Muscle of leg (tissue), 11 donors: ENCODE measurements around the gene ARIH2. TPM values are rescaled to one million over a fixed set of nuclear protein-coding genes. Genes with fewer than 3 reads are reported as not detected.

Experiments
- DNase-seq: peaks from one replicate; pipeline ENCODE4 v3.0.0; 2013
- H3K27ac ChIP-seq: one replicate; pipeline ENCODE4 v1.5.1; 2013; ENCODE audit warnings: mild to moderate bottlenecking, low read length, control low read depth
- H3K27me3 ChIP-seq: one replicate; pipeline ENCODE4 v1.6.1; 2013; ENCODE audit warnings: low read length; ENCODE audit not compliant: control insufficient read depth, insufficient read depth
- H3K36me3 ChIP-seq: one replicate; pipeline ENCODE4 v1.6.1; 2013; ENCODE audit warnings: low read length; ENCODE audit not compliant: control insufficient read depth, insufficient read depth
- H3K4me1 ChIP-seq: one replicate; pipeline ENCODE4 v1.6.1; 2013; ENCODE audit warnings: low read length; ENCODE audit not compliant: control insufficient read depth, insufficient read depth
- H3K4me3 ChIP-seq: one replicate; pipeline ENCODE4 v1.5.1; 2013; ENCODE audit warnings: low read length, control low read depth
- H3K9me3 ChIP-seq: replicated peaks from 2 replicates; pipeline ENCODE4 v1.6.1; 2013; ENCODE audit warnings: low read depth, low read length; ENCODE audit not compliant: control insufficient read depth
- WGBS: methylation state at CpG from one replicate; pipeline ENCODE4 v1.1.5; 2013; ENCODE audit warnings: missing lambda C conversion rate; ENCODE audit not compliant: insufficient coverage; 5-methylcytosine and 5-hydroxymethylcytosine counted together
- polyA plus RNA-seq, 8 donors: library from polyadenylated mRNA; unstranded; fragments of 120-200 nt; gene quantifications; one replicate each; pipeline versions ENCODE4 v1.2.1 to v1.2.3, GENCODE V29; 2013; ENCODE audit warnings: inconsistent platforms in 1 of 8, low replicate concordance in 1 of 8; ENCODE audit not compliant: insufficient read length in 8 of 8, insufficient read depth in 1 of 8
- total RNA-seq: library from RNA; stranded (reverse); fragments of 120-200 nt; gene quantifications from one replicate; pipeline ENCODE4 v1.2.4, GENCODE V29; 2013

The ARIH2 gene
- total and polyA plus RNA-seq, 9 donors, result 45.6 to 61.5 (median 51.8) TPM

DNA sequence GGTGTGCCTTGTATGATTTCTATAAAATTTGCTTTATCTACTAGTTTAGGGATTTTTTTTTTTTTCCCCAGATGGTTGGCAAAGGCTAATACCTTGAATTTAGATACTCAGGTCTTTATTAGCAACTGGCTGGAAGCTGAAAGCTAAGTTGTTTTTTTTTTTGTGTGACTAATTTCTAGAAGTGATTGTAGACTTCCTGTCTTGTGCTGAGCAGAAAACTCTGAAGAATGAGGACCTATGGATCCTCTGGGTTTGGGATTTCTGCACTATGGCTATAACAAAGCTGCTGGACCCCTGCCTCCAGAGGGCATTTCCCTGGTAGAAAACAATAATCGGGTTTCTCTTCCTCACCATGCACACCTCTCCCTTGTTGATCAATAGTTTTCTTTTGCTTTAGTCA lies 10.0 kb downstream of the ARIH2 start:
- Histone ChIP-seq H3K27me3 (no peaks in the 10 kb centered on the region), H3K4me3 (no peak overlapping the region), H3K4me1 (no peaks in the 10 kb centered on the region), H3K27ac (no peak overlapping the region), H3K9me3 (peaks cover 2% of the 10 kb centered on the region), H3K36me3 (peaks cover 46% of the 10 kb centered on the region)
- DNase-seq, result no peak
- WGBS, result no CpG with 5 or more reads among the region's 1 CpG

DNA sequence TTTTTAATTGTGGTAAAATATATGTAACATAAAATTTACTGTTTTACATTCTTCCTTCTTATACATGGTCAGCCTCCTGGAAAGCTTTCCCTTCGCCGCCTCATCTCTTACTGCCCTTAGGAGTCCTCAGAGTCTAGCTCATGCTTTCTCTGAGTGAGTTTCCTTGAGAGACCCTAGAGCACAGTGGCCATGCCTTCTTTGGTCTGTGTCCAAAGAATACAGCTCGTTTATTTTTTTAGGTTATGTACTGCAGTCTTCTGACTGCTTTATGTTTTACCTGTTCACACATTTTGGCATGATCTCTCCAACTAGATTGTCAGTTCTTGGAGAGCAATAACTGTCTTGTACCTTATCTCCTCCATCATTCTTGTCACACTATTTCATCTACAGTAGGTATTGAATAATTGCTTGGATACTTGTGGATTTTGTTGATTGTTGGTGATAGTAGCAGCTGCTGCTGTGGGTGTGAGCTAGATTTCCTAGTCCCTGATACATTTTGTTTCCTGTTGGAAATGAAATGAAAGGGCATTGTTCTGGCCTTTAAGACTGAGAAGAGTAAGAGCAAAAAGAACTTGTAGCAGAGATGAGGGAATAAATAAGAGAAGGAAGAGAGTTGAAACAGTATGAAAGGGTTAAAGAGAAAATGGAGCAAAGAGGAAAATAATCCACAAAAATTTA lies 10.9 kb downstream of the ARIH2 start:
- no peaks in the 10 kb centered on the region for H3K4me1 ChIP-seq
- H3K9me3 ChIP-seq, result peaks cover 2% of the 10 kb centered on the region
- H3K36me3 ChIP-seq, result peaks cover 38% of the 10 kb centered on the region
- no peaks in the 10 kb centered on the region for H3K27me3 ChIP-seq
- peak; percentile 8 for DNase-seq
- H3K27ac ChIP-seq, result peak overlapping the region; percentile 15
- WGBS, result 90% methylated on average over 2 of the region's 3 CpGs
- H3K4me3 ChIP-seq, result no peak overlapping the region

DNA sequence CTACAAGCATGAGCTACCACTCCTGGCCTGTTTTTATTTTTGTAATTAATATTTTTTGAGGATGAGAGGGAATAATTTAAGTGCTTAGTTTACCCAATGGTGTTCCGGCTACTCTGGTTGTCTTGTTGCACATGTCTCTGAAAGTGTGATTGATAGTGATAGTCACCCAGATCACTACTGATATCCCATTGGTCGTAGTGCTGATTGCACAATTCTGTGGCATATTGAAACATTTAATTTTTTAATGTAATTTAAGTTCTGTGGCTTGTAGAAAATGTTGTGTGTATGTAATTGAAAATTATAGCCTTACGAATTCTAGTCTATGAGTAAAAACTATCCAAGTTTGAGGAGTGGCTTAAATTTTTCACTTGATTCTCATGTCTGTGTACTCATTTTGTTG lies 11.9 kb downstream of the ARIH2 start:
- Histone ChIP-seq H3K36me3 (peaks cover 29% of the 10 kb centered on the region), H3K27me3 (no peaks in the 10 kb centered on the region), H3K9me3 (peaks cover 2% of the 10 kb centered on the region), H3K27ac (no peak overlapping the region), H3K4me3 (no peak overlapping the region), H3K4me1 (no peaks in the 10 kb centered on the region)
- WGBS, result no CpG with 5 or more reads among the region's 3 CpGs
- no peak for DNase-seq

DNA sequence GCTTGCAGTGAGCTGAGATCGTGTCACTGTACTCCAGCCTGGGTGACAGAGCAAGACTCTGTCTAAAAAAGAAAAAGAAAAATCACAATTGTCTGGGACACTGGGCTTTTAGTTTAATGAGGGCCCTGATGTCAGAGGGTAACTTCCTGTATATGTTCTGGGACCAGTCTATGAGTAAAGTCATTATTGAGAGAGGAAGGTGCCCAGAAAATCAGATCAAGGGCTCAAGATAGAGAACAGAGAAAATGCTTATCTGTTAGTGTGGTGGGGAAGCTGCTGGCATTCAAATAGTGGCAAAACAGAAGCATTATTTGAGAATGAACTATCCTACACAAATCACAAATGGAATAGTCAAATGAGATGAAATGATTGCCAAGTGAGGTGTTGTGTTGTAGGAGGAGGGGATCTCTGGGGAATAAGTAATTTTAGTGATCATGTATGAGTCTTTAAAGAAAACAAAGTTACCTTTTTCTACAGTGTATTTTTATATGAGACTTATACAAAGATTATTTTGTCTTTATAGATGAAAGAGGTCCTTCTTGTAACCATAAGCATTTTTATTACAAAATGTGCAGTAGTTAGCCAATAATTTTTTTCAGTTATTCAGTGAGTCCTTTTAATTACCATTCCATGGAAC lies 13.4 kb downstream of the ARIH2 start:
- Histone ChIP-seq H3K27ac (no peak overlapping the region), H3K27me3 (no peaks in the 10 kb centered on the region), H3K4me3 (no peak overlapping the region), H3K36me3 (peaks cover 23% of the 10 kb centered on the region), H3K4me1 (no peaks in the 10 kb centered on the region), H3K9me3 (peaks cover 2% of the 10 kb centered on the region)
- no peak for DNase-seq
- WGBS, result 80% methylated on average over 1 of the region's 1 CpG

DNA sequence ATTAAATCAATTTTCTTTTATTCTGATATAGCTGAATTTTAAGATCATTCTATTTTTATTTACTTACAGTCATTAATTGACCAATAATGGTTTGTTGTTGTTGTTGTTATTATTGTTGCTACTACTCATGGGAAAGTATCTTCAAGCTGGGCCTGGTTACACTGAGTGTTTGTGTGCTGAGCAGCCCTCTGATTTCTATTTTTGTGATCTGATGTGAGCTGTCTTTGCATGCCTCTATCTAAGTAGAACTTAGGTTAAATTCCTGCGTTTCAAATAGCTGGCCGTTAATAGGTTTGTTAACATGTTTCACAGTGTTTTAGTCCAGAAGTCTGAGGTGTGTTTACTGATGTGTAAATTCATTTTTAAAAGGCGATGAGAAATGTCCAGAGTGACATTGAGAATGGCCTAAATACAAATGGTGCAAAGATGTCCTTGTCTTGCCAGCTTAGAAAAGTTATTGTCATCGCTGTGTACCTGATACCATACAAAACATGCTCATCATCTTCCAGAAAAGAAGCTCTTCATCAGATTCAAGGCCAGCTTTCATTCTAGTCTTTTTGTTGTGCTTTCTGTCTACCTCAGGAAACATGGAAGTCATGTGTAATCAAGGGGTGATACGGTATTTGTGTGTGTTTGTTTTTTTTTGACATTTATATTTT lies 15.8 kb downstream of the ARIH2 start:
- DNase-seq, result peak; percentile 14
- no peak overlapping the region for H3K4me3 ChIP-seq
- H3K27ac ChIP-seq, result no peak overlapping the region
- H3K36me3 ChIP-seq, result peaks cover 14% of the 10 kb centered on the region
- 93% methylated on average over 3 of the region's 5 CpGs for WGBS
- H3K4me1 ChIP-seq, result no peaks in the 10 kb centered on the region
- H3K9me3 ChIP-seq, result peaks cover 2% of the 10 kb centered on the region
- no peaks in the 10 kb centered on the region for H3K27me3 ChIP-seq

DNA sequence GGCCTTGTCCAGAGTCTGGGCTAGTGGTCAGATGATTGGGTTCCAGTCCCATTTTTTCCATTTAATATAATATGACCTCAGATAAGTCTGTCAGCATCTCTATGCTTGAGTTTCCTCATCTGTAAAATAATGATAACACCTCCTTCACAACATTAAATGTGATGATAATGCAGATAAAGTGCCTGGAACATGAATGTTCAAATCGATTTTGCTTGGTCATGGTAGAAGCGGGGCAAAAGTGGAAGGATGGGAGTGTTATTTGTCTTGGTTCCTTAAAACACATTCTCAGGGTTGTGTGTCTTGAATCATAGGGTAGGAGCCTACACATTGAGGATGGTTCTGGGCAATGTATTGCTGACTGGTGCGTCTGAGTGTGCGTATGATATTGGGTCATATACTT lies 16.9 kb downstream of the ARIH2 start:
- peaks cover 2% of the 10 kb centered on the region for H3K9me3 ChIP-seq
- no peak overlapping the region for H3K27ac ChIP-seq
- peaks cover 12% of the 10 kb centered on the region for H3K36me3 ChIP-seq
- no peaks in the 10 kb centered on the region for H3K4me1 ChIP-seq
- 94% methylated on average over 2 of the region's 4 CpGs for WGBS
- no peak for DNase-seq
- no peak overlapping the region for H3K4me3 ChIP-seq
- H3K27me3 ChIP-seq, result no peaks in the 10 kb centered on the region

DNA sequence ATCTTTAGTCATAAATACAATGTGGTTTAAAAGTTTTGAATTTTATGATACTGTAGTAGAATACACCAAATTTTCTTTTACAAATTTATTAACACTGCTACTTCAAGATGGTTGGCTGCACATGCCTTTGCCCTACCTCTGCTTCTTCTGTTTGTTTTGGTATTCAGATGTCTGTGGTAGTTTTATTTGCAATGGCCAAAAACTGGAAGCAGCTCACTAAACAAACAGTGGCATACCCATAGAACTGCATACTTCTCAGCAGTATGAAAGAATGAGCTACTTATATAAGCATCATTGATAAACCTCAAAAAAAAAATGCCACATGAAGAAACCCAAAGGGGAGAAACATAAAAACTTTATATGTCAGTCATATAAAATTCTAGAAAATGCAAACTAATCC lies 19.5 kb downstream of the ARIH2 start:
- no peak overlapping the region for H3K4me3 ChIP-seq
- no peaks in the 10 kb centered on the region for H3K9me3 ChIP-seq
- peaks cover 5% of the 10 kb centered on the region for H3K36me3 ChIP-seq
- H3K27me3 ChIP-seq, result no peaks in the 10 kb centered on the region
- H3K27ac ChIP-seq, result no peak overlapping the region
- no peak for DNase-seq
- no peaks in the 10 kb centered on the region for H3K4me1 ChIP-seq

DNA sequence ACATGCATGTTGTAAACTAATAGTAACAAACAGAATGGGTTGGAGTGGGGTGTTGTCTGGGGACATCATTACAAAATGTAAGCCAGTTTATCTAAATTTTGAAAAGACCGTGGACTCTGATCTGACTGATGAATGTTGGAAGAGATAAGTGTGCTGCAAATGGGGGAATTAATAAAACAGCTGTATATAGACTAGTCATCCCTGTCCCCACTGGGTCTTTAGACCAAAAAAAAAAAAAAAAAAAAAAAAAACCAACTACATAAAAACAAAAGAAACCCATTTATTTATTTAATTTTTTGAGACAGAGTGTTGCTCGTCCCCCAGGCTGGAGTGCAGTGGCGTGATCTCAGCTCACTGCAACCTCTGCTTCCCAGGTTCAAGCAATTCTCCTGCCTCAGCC lies 20.0 kb downstream of the ARIH2 start:
- Histone ChIP-seq H3K9me3 (no peaks in the 10 kb centered on the region), H3K27ac (no peak overlapping the region), H3K4me1 (no peaks in the 10 kb centered on the region), H3K27me3 (no peaks in the 10 kb centered on the region), H3K36me3 (peaks cover 8% of the 10 kb centered on the region), H3K4me3 (no peak overlapping the region)
- DNase-seq, result no peak
- WGBS, result no CpG with 5 or more reads among the region's 3 CpGs

DNA sequence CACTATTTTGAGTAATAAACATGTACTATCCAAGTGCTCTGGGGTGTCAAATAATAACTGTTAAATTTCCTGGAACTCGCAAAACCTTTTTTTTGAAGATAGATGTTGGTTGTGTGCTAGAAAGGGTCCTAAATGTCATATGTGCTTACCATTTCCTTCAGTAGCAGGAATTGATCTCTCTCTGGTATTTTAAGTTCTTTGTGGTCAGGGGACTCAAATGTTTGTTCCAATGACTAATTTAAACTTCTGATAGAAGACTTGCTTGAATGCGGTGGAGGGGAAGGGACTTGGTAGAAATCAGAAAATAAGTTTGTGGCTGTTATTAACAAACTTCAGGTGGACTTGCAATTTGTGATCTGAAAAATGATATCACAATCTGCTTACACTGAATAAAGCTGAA lies 26.8 kb downstream of the ARIH2 start:
- no peaks in the 10 kb centered on the region for H3K9me3 ChIP-seq
- 100% methylated on average over 1 of the region's 2 CpGs for WGBS
- no peaks in the 10 kb centered on the region for H3K4me1 ChIP-seq
- H3K27me3 ChIP-seq, result no peaks in the 10 kb centered on the region
- no peak overlapping the region for H3K4me3 ChIP-seq
- H3K27ac ChIP-seq, result no peak overlapping the region
- peaks cover 12% of the 10 kb centered on the region for H3K36me3 ChIP-seq
- no peak for DNase-seq

DNA sequence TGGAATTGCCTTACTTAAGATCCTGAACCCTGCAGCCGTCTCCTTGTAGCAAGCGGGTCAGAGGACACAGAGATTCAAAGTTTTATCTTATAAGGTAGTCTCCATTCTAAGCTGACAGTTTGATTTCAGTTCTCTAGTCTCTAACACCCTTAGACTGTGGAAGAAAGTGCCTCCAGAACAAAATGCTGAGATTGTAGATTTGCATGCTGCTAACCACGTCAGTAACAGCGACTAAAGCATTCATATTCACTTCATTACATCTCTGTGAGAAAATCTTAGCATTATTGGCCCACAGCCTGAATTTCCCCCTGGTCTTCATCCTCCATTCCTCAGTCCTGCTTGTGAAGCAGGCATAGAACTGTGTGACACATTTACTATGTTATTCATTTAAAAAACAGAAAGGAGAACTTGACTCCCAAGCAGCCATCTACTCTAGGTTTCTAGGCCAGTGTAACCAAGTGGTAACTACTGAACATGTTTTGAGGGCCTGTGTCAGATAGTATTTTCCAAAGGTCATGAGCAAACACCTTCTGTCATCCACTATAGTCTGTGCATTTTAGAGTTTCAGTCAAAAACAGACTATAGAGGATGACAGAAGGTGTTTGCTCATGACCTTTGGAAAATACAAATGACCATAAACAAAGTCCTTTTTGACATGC lies 27.4 kb downstream of the ARIH2 start:
- H3K9me3 ChIP-seq, result no peaks in the 10 kb centered on the region
- no peak overlapping the region for H3K27ac ChIP-seq
- no peak overlapping the region for H3K4me3 ChIP-seq
- H3K36me3 ChIP-seq, result peaks cover 12% of the 10 kb centered on the region
- WGBS, result 60% methylated on average over 2 of the region's 4 CpGs
- no peaks in the 10 kb centered on the region for H3K27me3 ChIP-seq
- no peaks in the 10 kb centered on the region for H3K4me1 ChIP-seq
- no peak for DNase-seq
